Astrocyte (in vitro differentiated cells and primary cell): Measurements from ENCODE around the gene CLNS1A. TPM values are rescaled to one million over a fixed set of nuclear protein-coding genes. Genes with fewer than 3 reads are reported as not detected.
"Not testable (repeated sequence)": the region's sequence is repeated elsewhere in the genome, so short reads cannot be mapped to it uniquely, and the experiment has no call there.

Experiments used
- DNase-seq: peaks from one replicate; pipeline ENCODE4 v3.0.0-alpha.2; 2010; ENCODE audit warnings: low read depth
- FAIRE-seq: peaks from 2 replicates; lab custom pipeline; 2011; peaks lifted over from hg19 to GRCh38; lab: Jason Lieb, UNC
- H2AFZ ChIP-seq: 2 replicates; pipeline ENCODE4 v1.6.0; 2012; ENCODE audit warnings: low read depth, low read length, inconsistent platforms
- H3K27ac ChIP-seq: 2 replicates; pipeline ENCODE4 v1.5.1; 2011; ENCODE audit warnings: low read depth, low read length, inconsistent platforms
- H3K27me3 ChIP-seq: 2 replicates; pipeline ENCODE4 v1.6.0; 2011; ENCODE audit warnings: low read length, inconsistent platforms; ENCODE audit not compliant: insufficient read depth
- H3K36me3 ChIP-seq: 2 replicates; pipeline ENCODE4 v1.5.1; 2011; ENCODE audit warnings: low read length, inconsistent platforms; ENCODE audit not compliant: insufficient read depth
- H3K4me1 ChIP-seq: 2 replicates; pipeline ENCODE4 v1.5.1; 2011; ENCODE audit warnings: low read length, inconsistent platforms; ENCODE audit not compliant: insufficient read depth
- H3K4me2 ChIP-seq: 2 replicates; pipeline ENCODE4 v1.6.0; 2012; ENCODE audit warnings: low read length, inconsistent platforms
- H3K4me3 ChIP-seq: 2 replicates; pipeline ENCODE4 v1.5.1; 2011; ENCODE audit warnings: low read depth, mild to moderate bottlenecking, low read length, inconsistent platforms; ENCODE audit not compliant: insufficient read depth
- H3K79me2 ChIP-seq: 2 replicates; pipeline ENCODE4 v1.6.0; 2012; ENCODE audit warnings: mild to moderate bottlenecking, low read length, inconsistent platforms; ENCODE audit not compliant: insufficient read depth
- H3K9ac ChIP-seq: 2 replicates; pipeline ENCODE4 v1.6.0; 2012; ENCODE audit warnings: mild to moderate bottlenecking, low read length, inconsistent platforms
- H3K9me3 ChIP-seq: 2 replicates; pipeline ENCODE4 v1.5.1; 2012; ENCODE audit warnings: low read depth, mild to moderate bottlenecking, low read length, inconsistent platforms; ENCODE audit not compliant: insufficient read depth
- H4K20me1 ChIP-seq: 2 replicates; pipeline ENCODE4 v1.6.0; 2012; ENCODE audit warnings: low read length, inconsistent platforms; ENCODE audit not compliant: insufficient read depth
- H3K27ac Mint-ChIP-seq: one replicate; pipeline ENCODE4 v1.8.0; 2021; ENCODE audit warnings: mild to moderate bottlenecking, mixed read lengths; ENCODE audit not compliant: unreplicated experiment
- H3K27me3 Mint-ChIP-seq: one replicate; pipeline ENCODE4 v1.8.0; 2021; ENCODE audit warnings: low read depth, mixed read lengths; ENCODE audit not compliant: unreplicated experiment
- H3K36me3 Mint-ChIP-seq: one replicate; pipeline ENCODE4 v1.8.0; 2021; ENCODE audit warnings: low read depth, mixed read lengths; ENCODE audit not compliant: unreplicated experiment
- H3K4me1 Mint-ChIP-seq: one replicate; pipeline ENCODE4 v1.8.0; 2021; ENCODE audit warnings: low read depth, mixed read lengths; ENCODE audit not compliant: unreplicated experiment
- H3K4me3 Mint-ChIP-seq: one replicate; pipeline ENCODE4 v1.8.0; 2021; ENCODE audit warnings: mild to moderate bottlenecking, moderate library complexity, mixed read lengths; ENCODE audit not compliant: unreplicated experiment
- H3K9me3 Mint-ChIP-seq: one replicate; pipeline ENCODE4 v1.8.0; 2021; ENCODE audit warnings: mild to moderate bottlenecking, mixed read lengths; ENCODE audit not compliant: unreplicated experiment
- CTCF ChIP-seq: IDR thresholded peaks from 2 replicates; pipeline ENCODE4 v1.5.1; 2011; ENCODE audit warnings: low read depth, mild to moderate bottlenecking, inconsistent platforms, low read length, moderate library complexity; ENCODE audit not compliant: insufficient read depth
- EZH2 ChIP-seq: IDR thresholded peaks from 2 replicates; pipeline ENCODE4 v1.6.1; 2012; ENCODE audit warnings: mild to moderate bottlenecking, low read length, inconsistent platforms; ENCODE audit not compliant: insufficient read depth
- total RNA-seq: library from RNA; stranded (reverse); gene quantifications from 2 replicates; pipeline ENCODE4 v1.2.1, GENCODE V29; 2021

The CLNS1A gene
- total RNA-seq, 1 donor from 2014 or later = 104 TPM

GRCh38 chr11:77644887-77645286 lies 7.3 kb upstream of the CLNS1A start:
- Mint-ChIP-seq H3K9me3 (no peaks in the 10 kb centered on the region), H3K27ac (no peak overlapping the region), H3K36me3 (no peaks in the 10 kb centered on the region), H3K27me3 (no peaks in the 10 kb centered on the region), H3K4me1 (peaks cover 3% of the 10 kb centered on the region), H3K4me3 (no peak overlapping the region)
- Histone ChIP-seq H3K9ac (no peak overlapping the region), H3K4me3 (no peak overlapping the region), H3K4me1 (peaks cover 3% of the 10 kb centered on the region), H3K27me3 (no peaks in the 10 kb centered on the region), H3K9me3 (no peaks in the 10 kb centered on the region), H3K27ac (no peak overlapping the region), H3K36me3 (no peaks in the 10 kb centered on the region), H3K4me2 (no peak overlapping the region), H3K79me2 (no peaks in the 10 kb centered on the region), H4K20me1 (no peaks in the 10 kb centered on the region), H2AFZ (peak overlapping the region; percentile 26)
- FAIRE-seq = no peak
- no peak for DNase-seq
- TF ChIP-seq CTCF (no peak), EZH2 (no peak)

- H3K4me1 ChIP-seq = peaks cover 8% of the 10 kb centered on the region
- H4K20me1 ChIP-seq = no peaks in the 10 kb centered on the region
- no peaks in the 10 kb centered on the region for H3K9me3 ChIP-seq
- Mint-ChIP-seq H3K27me3 (no peaks in the 10 kb centered on the region), H3K4me3 (no peak overlapping the region), H3K4me1 (peaks cover 7% of the 10 kb centered on the region), H3K9me3 (no peaks in the 10 kb centered on the region), H3K27ac (no peak overlapping the region), H3K36me3 (no peaks in the 10 kb centered on the region)
- H3K79me2 ChIP-seq = peaks cover 8% of the 10 kb centered on the region
- no peak for TF ChIP-seq EZH2
- no peak for TF ChIP-seq CTCF
- H3K36me3 ChIP-seq = no peaks in the 10 kb centered on the region
- H3K4me2 ChIP-seq = no peak overlapping the region
- no peak for FAIRE-seq
- no peak overlapping the region for H2AFZ ChIP-seq
- H3K9ac ChIP-seq = no peak overlapping the region
- no peak overlapping the region for H3K4me3 ChIP-seq
- H3K27ac ChIP-seq = no peak overlapping the region
- H3K27me3 ChIP-seq = no peaks in the 10 kb centered on the region
- DNase-seq = no peak
These were observed 4.6 kb upstream of the CLNS1A start for GRCh38 chr11:77642228-77642627.

- peaks cover 4% of the 10 kb centered on the region for H3K36me3 ChIP-seq
- TF ChIP-seq CTCF = no peak
- TF ChIP-seq EZH2 = no peak
- no peaks in the 10 kb centered on the region for H3K27me3 Mint-ChIP-seq
- H3K4me3 Mint-ChIP-seq = peak overlapping the region; percentile 95
- no peak for FAIRE-seq
- H2AFZ ChIP-seq = no peak overlapping the region
- no peaks in the 10 kb centered on the region for H3K27me3 ChIP-seq
- H3K27ac Mint-ChIP-seq = peak overlapping the region; percentile 82
- peaks cover 8% of the 10 kb centered on the region for H3K4me1 Mint-ChIP-seq
- H3K4me3 ChIP-seq = peak overlapping the region; percentile 92
- peaks cover 13% of the 10 kb centered on the region for H3K4me1 ChIP-seq
- no peaks in the 10 kb centered on the region for H3K9me3 ChIP-seq
- peaks cover 4% of the 10 kb centered on the region for H3K36me3 Mint-ChIP-seq
- peaks cover 59% of the 10 kb centered on the region for H3K79me2 ChIP-seq
- peak overlapping the region; percentile 89 for H3K4me2 ChIP-seq
- peak overlapping the region; percentile 92 for H3K9ac ChIP-seq
- peaks cover 23% of the 10 kb centered on the region for H4K20me1 ChIP-seq
- no peaks in the 10 kb centered on the region for H3K9me3 Mint-ChIP-seq
- DNase-seq = no peak
- peak overlapping the region; percentile 13 for H3K27ac ChIP-seq
These were observed 756 bp downstream of the CLNS1A start for GRCh38 chr11:77636731-77637344.

GRCh38 chr11:77633926-77634325 lies 3.7 kb downstream of the CLNS1A start:
- Histone ChIP-seq H3K4me1 (peaks cover 13% of the 10 kb centered on the region), H3K36me3 (peaks cover 10% of the 10 kb centered on the region), H3K79me2 (peaks cover 84% of the 10 kb centered on the region), H4K20me1 (peaks cover 31% of the 10 kb centered on the region)
- not testable (repeated sequence) for H3K4me3 ChIP-seq, FAIRE-seq, H3K9me3 Mint-ChIP-seq, DNase-seq, H3K36me3 Mint-ChIP-seq, H2AFZ ChIP-seq, H3K9ac ChIP-seq, H3K4me2 ChIP-seq, H3K9me3 ChIP-seq, H3K27ac Mint-ChIP-seq, H3K27me3 ChIP-seq, H3K27ac ChIP-seq, H3K27me3 Mint-ChIP-seq
- peaks cover 13% of the 10 kb centered on the region for H3K4me1 Mint-ChIP-seq
- H3K4me3 Mint-ChIP-seq = peak overlapping the region; percentile 29
